ENCODE results near the gene ZNF416. TPM values are rescaled to one million over a fixed set of nuclear protein-coding genes. Genes with fewer than 3 reads are reported as not detected.

ZNF416 gene
- 6.2 and 6.8 TPM in 2 replicates for total RNA-seq

GRCh38 chr19:57578487-57579205 lies at the start of gene ZNF416:
Gene ZNF416 (minus strand): TSS chr19:57578911. CDS start chr19:57578704, 207 bp downstream.

DNA sequence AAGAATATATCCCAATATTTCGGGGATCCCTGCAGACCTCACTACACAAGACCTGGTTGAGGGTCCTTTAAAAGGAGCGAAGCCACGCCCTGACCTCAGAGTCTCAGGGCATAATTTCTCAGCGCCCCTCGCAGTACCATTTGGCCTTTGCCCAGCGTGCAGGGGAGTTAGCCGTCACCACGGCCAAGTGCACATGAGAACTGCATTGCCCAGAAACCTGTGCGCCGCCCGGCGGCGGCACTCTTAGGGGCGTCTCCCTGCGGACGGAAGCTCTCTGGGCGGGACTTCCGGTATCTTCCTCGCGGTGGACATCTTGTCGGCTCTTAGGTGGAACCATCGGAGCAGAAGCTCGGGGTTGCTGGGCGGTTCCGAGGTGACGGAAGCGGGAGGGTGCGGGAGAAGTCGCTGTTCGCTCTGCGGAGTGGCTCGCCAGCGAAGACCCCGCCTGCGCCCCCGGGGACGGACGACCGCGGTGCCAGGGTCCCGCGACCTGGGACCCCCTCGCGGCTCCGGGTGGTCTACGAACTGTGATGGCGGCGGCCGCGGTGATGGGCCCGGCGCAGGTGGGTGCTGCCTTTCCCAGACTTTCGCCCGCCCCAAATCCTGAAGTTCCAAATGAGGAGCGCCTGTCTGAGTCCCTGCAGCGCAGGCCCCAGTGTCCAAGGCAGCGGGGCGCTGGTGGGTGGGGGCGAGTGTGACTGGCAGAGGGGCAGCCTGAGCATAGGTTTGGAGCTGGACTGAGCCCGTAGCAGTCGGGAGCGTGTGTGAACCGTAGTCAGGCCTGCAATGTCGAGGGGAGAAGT lies 35.4 kb upstream of the ZNF416 start, which contains the start of gene ZNF134:
TSS of gene ZNF134 (plus strand) at position 302 of the 803 bp plus-strand sequence. CDS start 5,227 bp downstream, outside the sequence.

DNA sequence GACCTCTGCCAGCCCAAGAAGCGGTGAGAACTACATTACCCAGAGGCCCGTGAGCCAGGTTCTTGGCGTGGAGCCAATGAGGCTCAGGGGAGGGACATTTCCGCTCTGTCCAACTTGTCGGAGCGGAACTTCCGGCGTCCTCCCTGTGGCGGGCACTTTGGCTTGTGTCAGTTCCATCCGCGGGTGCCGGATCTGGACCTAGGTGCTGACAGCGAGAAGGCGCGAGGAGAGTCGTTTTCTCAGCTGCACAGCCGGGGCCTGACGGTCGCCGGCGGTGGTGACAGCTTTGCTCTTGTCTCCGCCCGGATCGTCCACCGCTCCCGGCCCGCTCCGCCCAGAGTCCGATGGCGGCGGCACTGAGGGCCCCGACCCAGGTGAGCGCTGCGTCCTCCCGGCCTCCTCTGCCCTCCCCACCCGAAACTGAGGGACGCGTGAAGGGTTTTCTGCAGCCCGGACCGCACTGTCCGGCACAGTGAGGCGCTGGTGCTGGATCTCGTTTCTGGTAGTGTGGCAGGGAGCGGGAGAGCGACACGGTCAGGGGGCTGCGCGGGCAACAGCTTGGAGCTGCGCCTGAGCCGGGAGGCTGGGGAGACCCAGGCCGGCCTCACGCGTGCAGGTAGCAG lies 21.2 kb upstream of the ZNF416 start, which contains the start of gene ZNF530:
TSS of gene ZNF530 (plus strand) at position 125 of the 623 bp plus-strand sequence. CDS start 4,461 bp downstream, outside the sequence.

GRCh38 chr19:57583521-57584416 lies 5.1 kb upstream of the ZNF416 start, which contains the start of gene ZIK1:
Gene ZIK1 (plus strand): TSS chr19:57584145. CDS start chr19:57584357, 212 bp downstream.

GRCh38 chr19:57559404-57560025 lies 19.2 kb downstream of the ZNF416 start, which contains the start of gene ZNF550:
Gene ZNF550 (minus strand): TSS chr19:57559863. CDS start chr19:57559682, 181 bp downstream.

GRCh38 chr19:57527136-57527881 lies 51.4 kb downstream of the ZNF416 start, which contains the start of gene ZNF549:
Gene ZNF549 (plus strand): TSS chr19:57527356. CDS start chr19:57527574, 218 bp downstream.

Other genes with a start within 250 kb of the ZNF416 start
- 8.5 and 9.0 TPM in 2 replicates for gene ZNF304, start 227.6 kb downstream of the ZNF416 start, total RNA-seq
- 9.1 and 10.1 TPM in 2 replicates for gene TRAPPC2B, start 215.4 kb downstream of the ZNF416 start, total RNA-seq
- 1.6 and 2.9 TPM in 2 replicates for gene ZNF547, start 215.4 kb downstream of the ZNF416 start, total RNA-seq
- gene ZNF548, start 189.1 kb downstream of the ZNF416 start, total RNA-seq, result 14.2 and 16.3 TPM in 2 replicates
- gene ZNF17, start 167.8 kb downstream of the ZNF416 start, total RNA-seq, result 11.4 and 14.3 TPM in 2 replicates
- gene ZNF749, start 143.6 kb downstream of the ZNF416 start, total RNA-seq, result 7.2 and 12.2 TPM in 2 replicates
- 0.98 and 1.1 TPM in 2 replicates for gene VN1R1, start 121.8 kb downstream of the ZNF416 start, total RNA-seq
- 14.4 and 22.7 TPM in 2 replicates for gene ZNF772, start 101.3 kb downstream of the ZNF416 start, total RNA-seq
- gene ZNF419, start 91.2 kb downstream of the ZNF416 start, total RNA-seq, result 11.1 and 13.5 TPM in 2 replicates
- gene ZNF773, start 79.0 kb downstream of the ZNF416 start, total RNA-seq, result 13.0 and 15.0 TPM in 2 replicates
- gene ZNF549, start 51.6 kb downstream of the ZNF416 start, total RNA-seq, result 4.2 and 4.6 TPM in 2 replicates
- gene ZNF550, start 19.0 kb downstream of the ZNF416 start, total RNA-seq, result 4.6 and 6.2 TPM in 2 replicates
- 4.6 and 5.7 TPM in 2 replicates for gene ZIK1, start 5.2 kb upstream of the ZNF416 start, total RNA-seq
- 3.6 and 6.9 TPM in 2 replicates for gene ZNF530, start 21.0 kb upstream of the ZNF416 start, total RNA-seq
- 19.3 and 21.5 TPM in 2 replicates for gene ZNF134, start 35.3 kb upstream of the ZNF416 start, total RNA-seq
- 7.5 and 9.3 TPM in 2 replicates for gene ZNF211, start 54.3 kb upstream of the ZNF416 start, total RNA-seq
- gene ZSCAN4, start 90.0 kb upstream of the ZNF416 start, total RNA-seq, result under 0.01 and 0.10 TPM in 2 replicates
- 13.4 and 14.4 TPM in 2 replicates for gene ZNF551, start 103.1 kb upstream of the ZNF416 start, total RNA-seq
- 0.33 and 3.7 TPM in 2 replicates for gene ZNF154, start 130.3 kb upstream of the ZNF416 start, total RNA-seq
- gene ZNF671, start 148.7 kb upstream of the ZNF416 start, total RNA-seq, result 4.6 and 8.3 TPM in 2 replicates
- gene ZNF776, start 167.9 kb upstream of the ZNF416 start, total RNA-seq, result 14.9 and 15.7 TPM in 2 replicates
- 15.0 and 17.6 TPM in 2 replicates for gene ZNF586, start 190.8 kb upstream of the ZNF416 start, total RNA-seq
- 5.6 and 8.9 TPM in 2 replicates for gene ZNF552, start 236.0 kb upstream of the ZNF416 start, total RNA-seq